ENCODE data around the gene AP4M1.
A peak's percentile ranks its signal among the peaks of the same experiment; 100 is the strongest.
"Not testable (repeated sequence)": the region's sequence is repeated elsewhere in the genome, so short reads cannot be mapped to it uniquely, and the experiment has no call there.

Gene AP4M1

GRCh38 chr7:100122568-100122967 lies 21.1 kb downstream of the AP4M1 start:
- peaks cover 47% of the 10 kb centered on the region for H3K36me3 Mint-ChIP-seq (ENCODE audit: insufficient read depth)
- no peak overlapping the region for H3K4me3 Mint-ChIP-seq
- no peaks in the 10 kb centered on the region for H3K9me3 Mint-ChIP-seq
- peaks cover 33 to 34% of the 10 kb centered on the region in 2 donors for H3K4me1 Mint-ChIP-seq (ENCODE audit: low read depth in 2 of 2)
- DNase-seq: no peak
- H3K27ac Mint-ChIP-seq: peak overlapping the region in 1 of 2 donors; percentile 35
- H3K27me3 Mint-ChIP-seq: no peaks in the 10 kb centered on the region
- no peak for ATAC-seq (replicated peaks)

GRCh38 chr7:100124301-100125230 lies 23.1 kb downstream of the AP4M1 start:
- Mint-ChIP-seq H3K4me3 (peak overlapping the region in 1 of 2 donors; percentile 52), H3K4me1 (ENCODE audit: low read depth in 2 of 2) (peaks cover 26 to 28% of the 10 kb centered on the region in 2 donors), H3K27ac (peak overlapping the region; percentile 75 to 98), H3K36me3 (ENCODE audit: insufficient read depth) (peaks cover 39% of the 10 kb centered on the region), H3K9me3 (no peaks in the 10 kb centered on the region), H3K27me3 (no peaks in the 10 kb centered on the region)
- ATAC-seq (replicated peaks) (no peak), DNase-seq (no peak)

- ATAC-seq (replicated peaks): no peak
- Mint-ChIP-seq H3K36me3 (ENCODE audit: insufficient read depth) (peaks cover 30% of the 10 kb centered on the region), H3K4me1 (ENCODE audit: low read depth in 2 of 2) (peaks cover 14 to 21% of the 10 kb centered on the region in 2 donors)
Measured at GRCh38 chr7:100126239-100126930, 24.9 kb downstream of the AP4M1 start.

GRCh38 chr7:100126931-100127865 lies 25.8 kb downstream of the AP4M1 start, which contains the start of gene MBLAC1:
Gene MBLAC1, plus strand, starts transcription at chr7:100126967. Its CDS starts 429 bp downstream, at chr7:100127396.
- Mint-ChIP-seq H3K36me3 (ENCODE audit: insufficient read depth) (peaks cover 30% of the 10 kb centered on the region), H3K4me3 (peak within 1 kb of the TSS; percentile 96 to 99), H3K9me3 (no peaks in the 10 kb centered on the region), H3K4me1 (ENCODE audit: low read depth in 2 of 2) (peaks cover 17 to 21% of the 10 kb centered on the region in 2 donors), H3K27me3 (no peaks in the 10 kb centered on the region), H3K27ac (peak within 1 kb of the TSS; percentile 98 to 100)
- peak; percentile 91 to 95 (median 92) for DNase-seq
- ATAC-seq (replicated peaks): peak; percentile 81

More at GRCh38 chr7:100126239-100126930, 24.9 kb downstream of the AP4M1 start:
- no peak for DNase-seq
- no peaks in the 10 kb centered on the region for H3K9me3 Mint-ChIP-seq
- peak overlapping the region; percentile 98 to 100 for H3K27ac Mint-ChIP-seq
- H3K4me3 Mint-ChIP-seq: peak overlapping the region; percentile 96 to 99
- no peaks in the 10 kb centered on the region for H3K27me3 Mint-ChIP-seq

- DNase-seq (peak in 1 of 3 experiments; percentile 10), ATAC-seq (replicated peaks) (no peak)
- Mint-ChIP-seq H3K4me1 (ENCODE audit: low read depth in 2 of 2) (peaks cover 22 to 24% of the 10 kb centered on the region in 2 donors), H3K36me3 (ENCODE audit: insufficient read depth) (peaks cover 28% of the 10 kb centered on the region), H3K27ac (peak overlapping the region; percentile 26 to 54), H3K9me3 (no peaks in the 10 kb centered on the region), H3K27me3 (no peaks in the 10 kb centered on the region), H3K4me3 (peak overlapping the region; percentile 96 to 99)
Measured at GRCh38 chr7:100127866-100128636, 26.6 kb downstream of the AP4M1 start.

GRCh38 chr7:100128637-100128963 lies 27.2 kb downstream of the AP4M1 start:
- Mint-ChIP-seq H3K27ac (peak overlapping the region in 1 of 2 donors; percentile 54), H3K27me3 (no peaks in the 10 kb centered on the region), H3K4me1 (ENCODE audit: low read depth in 2 of 2) (peaks cover 22 to 24% of the 10 kb centered on the region in 2 donors), H3K36me3 (ENCODE audit: insufficient read depth) (peaks cover 23% of the 10 kb centered on the region), H3K9me3 (no peaks in the 10 kb centered on the region), H3K4me3 (peak overlapping the region; percentile 96 to 99)
- DNase-seq: no peak
- no peak for ATAC-seq (replicated peaks)

GRCh38 chr7:100130220-100130607 lies 28.8 kb downstream of the AP4M1 start:
- peaks cover 20% of the 10 kb centered on the region for H3K36me3 Mint-ChIP-seq (ENCODE audit: insufficient read depth)
- H3K4me1 Mint-ChIP-seq (ENCODE audit: low read depth in 2 of 2): peaks cover 17 to 22% of the 10 kb centered on the region in 2 donors
- H3K27me3 Mint-ChIP-seq; ATAC-seq (replicated peaks); DNase-seq; H3K27ac Mint-ChIP-seq; H3K4me3 Mint-ChIP-seq; H3K9me3 Mint-ChIP-seq: not testable (repeated sequence)

- Mint-ChIP-seq H3K4me1 (ENCODE audit: low read depth in 2 of 2) (peaks cover 13 to 19% of the 10 kb centered on the region in 2 donors), H3K27ac (peak overlapping the region in 1 of 2 donors; percentile 84), H3K27me3 (peaks cover 0 to 4% of the 10 kb centered on the region in 2 donors), H3K9me3 (no peaks in the 10 kb centered on the region), H3K4me3 (peak overlapping the region in 1 of 2 donors; percentile 24), H3K36me3 (ENCODE audit: insufficient read depth) (peaks cover 21% of the 10 kb centered on the region)
- peak; percentile 87 to 90 (median 88) for DNase-seq
- ATAC-seq (replicated peaks): no peak
Measured at GRCh38 chr7:100130608-100131453, 29.4 kb downstream of the AP4M1 start.

GRCh38 chr7:100132126-100132525 lies 30.7 kb downstream of the AP4M1 start:
- Mint-ChIP-seq H3K27ac (peak overlapping the region in 1 of 2 donors; percentile 84), H3K27me3 (peaks cover 0 to 8% of the 10 kb centered on the region in 2 donors), H3K36me3 (ENCODE audit: insufficient read depth) (peaks cover 8% of the 10 kb centered on the region), H3K4me3 (no peak overlapping the region), H3K9me3 (no peaks in the 10 kb centered on the region), H3K4me1 (ENCODE audit: low read depth in 2 of 2) (peaks cover 10 to 15% of the 10 kb centered on the region in 2 donors)
- DNase-seq (no peak), ATAC-seq (replicated peaks) (no peak)

GRCh38 chr7:100132697-100133151 lies 31.3 kb downstream of the AP4M1 start:
- H3K36me3 Mint-ChIP-seq (ENCODE audit: insufficient read depth): peaks cover 7% of the 10 kb centered on the region
- peak overlapping the region in 1 of 2 donors; percentile 3 for H3K27ac Mint-ChIP-seq
- no peaks in the 10 kb centered on the region for H3K9me3 Mint-ChIP-seq
- DNase-seq (peak; percentile 50 to 66 (median 54)), ATAC-seq (replicated peaks) (peak; percentile 75)
- peaks cover 10 to 15% of the 10 kb centered on the region in 2 donors for H3K4me1 Mint-ChIP-seq (ENCODE audit: low read depth in 2 of 2)
- no peak overlapping the region for H3K4me3 Mint-ChIP-seq
- H3K27me3 Mint-ChIP-seq: peaks cover 0 to 8% of the 10 kb centered on the region in 2 donors
